Thyroid gland (tissue), 4 donors: ENCODE results near the gene SLC2A1. TPM values are rescaled to one million over a fixed set of nuclear protein-coding genes. Genes with fewer than 3 reads are reported as not detected.

Source experiments
- DNase-seq, 2 donors: peaks; one replicate each; pipeline ENCODE4 v3.0.0-alpha.2; 2019
- H3K27ac ChIP-seq, 3 donors: fragments of 200-600 bp; sonication (generic); 1 replicate in 2 of 3; 2 replicates in 1 of 3; pipeline ENCODE4 v1.5.1; 2016 to 2019; ENCODE audit warnings: mild to moderate bottlenecking in 1 of 3, moderate library complexity in 1 of 3
- H3K27me3 ChIP-seq: fragments of 200-600 bp; sonication (generic); one replicate; pipeline ENCODE4 v1.5.1; 2019
- H3K36me3 ChIP-seq, 2 donors: fragments of 200-600 bp; sonication (generic); one replicate each; pipeline ENCODE4 v1.5.1; 2016 to 2019
- H3K4me1 ChIP-seq, 2 donors: fragments of 200-600 bp; sonication (generic); one replicate each; pipeline ENCODE4 v1.5.1; 2017 to 2019
- H3K4me3 ChIP-seq, 3 donors: fragments of 200-600 bp; sonication (generic); replicated peaks in 1 of 3; 1 replicate in 2 of 3; 2 replicates in 1 of 3; pipeline ENCODE4 v1.5.1; 2016; ENCODE audit warnings: mild to moderate bottlenecking in 1 of 3
- H3K9me3 ChIP-seq: fragments of 200-600 bp; sonication (generic); one replicate; pipeline ENCODE4 v1.5.1; 2017
- POLR2A ChIP-seq, 2 donors: fragments of 450-650 bp; IDR thresholded peaks; one replicate each; pipeline ENCODE4 v1.6.1; 2017; ENCODE audit warnings: antibody characterized with exemption in 2 of 2, mild to moderate bottlenecking in 2 of 2, moderate library complexity in 1 of 2
- WGBS, 2 donors: methylation state at CpG; one replicate each; pipeline ENCODE4 v1.1.5; 2017; 5-methylcytosine and 5-hydroxymethylcytosine counted together
- intact Hi-C: fragments of 100-400 bp; cut with DNase I; formaldehyde crosslinking; loops from one replicate; pipeline ENCODE4 v1.15.1; 2023
- total RNA-seq, 4 donors: library from RNA; depleted of rRNA; stranded (reverse); fragments of >200 nt; gene quantifications; one replicate each; pipeline ENCODE4 v1.2.3, GENCODE V29; 2016
- TF ChIP-seq, protein P1 (sequence below), 6 experiments: fragments of 200-600 bp in 3 of 6; fragments of 450-650 bp in 3 of 6; sonication (generic) in 3 of 6; IDR thresholded peaks; one replicate each; pipeline ENCODE4 v1.5.1; 2016 to 2019; ENCODE audit warnings: antibody characterized with exemption in 6 of 6, mild to moderate bottlenecking in 2 of 6, inconsistent platforms in 1 of 6, moderate library complexity in 1 of 6

SLC2A1 gene
- total RNA-seq, 4 donors from 2014 or later: 15.0 to 208 (median 91.4) TPM

DNA sequence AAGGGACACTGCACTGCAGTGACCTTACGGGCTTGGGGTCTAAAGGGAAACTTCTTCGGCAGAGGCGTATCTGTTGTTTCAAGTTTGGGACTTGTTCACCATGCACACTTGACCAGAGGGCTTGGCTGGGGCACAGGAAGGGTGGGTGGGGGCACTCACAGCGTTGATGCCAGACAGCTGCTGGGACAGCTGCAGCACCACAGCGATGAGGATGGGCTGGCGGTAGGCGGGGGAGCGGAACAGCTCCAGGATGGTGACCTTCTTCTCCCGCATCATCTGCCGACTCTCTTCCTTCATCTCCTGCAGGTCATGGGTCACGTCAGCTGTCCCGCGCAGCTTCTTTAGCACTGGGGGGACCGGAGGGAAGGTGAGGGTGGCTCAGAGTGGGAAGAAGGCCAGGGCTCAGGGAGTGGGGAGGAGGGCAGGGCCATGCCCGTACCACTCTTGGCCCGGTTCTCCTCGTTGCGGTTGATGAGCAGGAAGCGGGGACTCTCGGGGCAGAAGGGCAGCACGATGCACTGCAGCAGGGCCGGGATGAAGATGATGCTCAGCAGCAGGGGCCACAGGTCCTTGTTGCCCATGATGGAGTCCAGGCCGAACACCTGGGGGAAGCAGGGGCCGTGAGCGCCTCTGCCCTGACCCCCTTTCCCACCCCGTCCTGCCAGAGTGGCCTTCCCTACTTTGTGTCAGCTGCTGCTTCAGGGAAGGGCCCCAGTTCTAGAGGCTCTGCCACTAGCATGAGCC is 29.1 kb downstream of the SLC2A1 start:
- peaks cover 27 to 34% of the 10 kb centered on the region in 2 donors for H3K4me1 ChIP-seq
- H3K27me3 ChIP-seq: no peaks in the 10 kb centered on the region
- H3K36me3 ChIP-seq: peaks cover 0 to 9% of the 10 kb centered on the region in 2 donors
- TF ChIP-seq, protein P1, sequence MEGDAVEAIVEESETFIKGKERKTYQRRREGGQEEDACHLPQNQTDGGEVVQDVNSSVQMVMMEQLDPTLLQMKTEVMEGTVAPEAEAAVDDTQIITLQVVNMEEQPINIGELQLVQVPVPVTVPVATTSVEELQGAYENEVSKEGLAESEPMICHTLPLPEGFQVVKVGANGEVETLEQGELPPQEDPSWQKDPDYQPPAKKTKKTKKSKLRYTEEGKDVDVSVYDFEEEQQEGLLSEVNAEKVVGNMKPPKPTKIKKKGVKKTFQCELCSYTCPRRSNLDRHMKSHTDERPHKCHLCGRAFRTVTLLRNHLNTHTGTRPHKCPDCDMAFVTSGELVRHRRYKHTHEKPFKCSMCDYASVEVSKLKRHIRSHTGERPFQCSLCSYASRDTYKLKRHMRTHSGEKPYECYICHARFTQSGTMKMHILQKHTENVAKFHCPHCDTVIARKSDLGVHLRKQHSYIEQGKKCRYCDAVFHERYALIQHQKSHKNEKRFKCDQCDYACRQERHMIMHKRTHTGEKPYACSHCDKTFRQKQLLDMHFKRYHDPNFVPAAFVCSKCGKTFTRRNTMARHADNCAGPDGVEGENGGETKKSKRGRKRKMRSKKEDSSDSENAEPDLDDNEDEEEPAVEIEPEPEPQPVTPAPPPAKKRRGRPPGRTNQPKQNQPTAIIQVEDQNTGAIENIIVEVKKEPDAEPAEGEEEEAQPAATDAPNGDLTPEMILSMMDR (IDR thresholded peaks at IDR 0.05): no peak
- TF ChIP-seq POLR2A (IDR thresholded peaks at IDR 0.05): no peak
- 90% methylated on average over 25 to 26 of the region's 26 CpGs for WGBS, 2 donors
- no peak overlapping the region for H3K27ac ChIP-seq
- no peaks in the 10 kb centered on the region for H3K9me3 ChIP-seq
- intact Hi-C loops: loop anchor here (5.0 kb wide), 2 partner anchors 33 to 143 kb away; no protein-coding TSS in a partner anchor
- DNase-seq: no peak
- H3K4me3 ChIP-seq: no peak overlapping the region

DNA sequence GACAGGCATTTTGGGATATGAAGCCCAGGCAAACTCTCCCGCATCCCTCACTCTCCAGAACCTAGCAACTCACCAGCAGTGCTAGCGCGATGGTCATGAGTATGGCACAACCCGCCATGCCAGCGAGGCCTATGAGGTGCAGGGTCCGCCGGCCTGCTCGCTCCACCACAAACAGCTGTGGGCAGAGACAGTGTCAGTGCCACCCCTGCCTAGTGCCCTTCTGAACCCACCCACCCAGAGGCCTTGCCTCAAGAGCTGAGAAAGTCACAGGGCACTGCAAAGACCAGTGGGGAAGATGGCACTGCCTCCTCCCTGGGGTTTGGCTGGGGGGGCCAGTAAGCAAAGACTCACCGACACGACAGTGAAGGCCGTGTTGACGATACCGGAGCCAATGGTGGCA is 29.8 kb downstream of the SLC2A1 start:
- TF ChIP-seq, protein P1 (IDR thresholded peaks at IDR 0.05): no peak
- no peak for TF ChIP-seq POLR2A (IDR thresholded peaks at IDR 0.05)
- H3K27me3 ChIP-seq: no peaks in the 10 kb centered on the region
- no peak for DNase-seq
- H3K4me1 ChIP-seq: peaks cover 22 to 31% of the 10 kb centered on the region in 2 donors
- WGBS, 2 donors: 89 to 99% methylated on average over 9 to 10 of the region's 13 CpGs
- H3K4me3 ChIP-seq: no peak overlapping the region
- H3K36me3 ChIP-seq: peaks cover 0 to 9% of the 10 kb centered on the region in 2 donors
- H3K9me3 ChIP-seq: no peaks in the 10 kb centered on the region
- H3K27ac ChIP-seq: no peak overlapping the region
- intact Hi-C loops: loop anchor here (5.0 kb wide), 2 partner anchors 33 to 143 kb away; no protein-coding TSS in a partner anchor

DNA sequence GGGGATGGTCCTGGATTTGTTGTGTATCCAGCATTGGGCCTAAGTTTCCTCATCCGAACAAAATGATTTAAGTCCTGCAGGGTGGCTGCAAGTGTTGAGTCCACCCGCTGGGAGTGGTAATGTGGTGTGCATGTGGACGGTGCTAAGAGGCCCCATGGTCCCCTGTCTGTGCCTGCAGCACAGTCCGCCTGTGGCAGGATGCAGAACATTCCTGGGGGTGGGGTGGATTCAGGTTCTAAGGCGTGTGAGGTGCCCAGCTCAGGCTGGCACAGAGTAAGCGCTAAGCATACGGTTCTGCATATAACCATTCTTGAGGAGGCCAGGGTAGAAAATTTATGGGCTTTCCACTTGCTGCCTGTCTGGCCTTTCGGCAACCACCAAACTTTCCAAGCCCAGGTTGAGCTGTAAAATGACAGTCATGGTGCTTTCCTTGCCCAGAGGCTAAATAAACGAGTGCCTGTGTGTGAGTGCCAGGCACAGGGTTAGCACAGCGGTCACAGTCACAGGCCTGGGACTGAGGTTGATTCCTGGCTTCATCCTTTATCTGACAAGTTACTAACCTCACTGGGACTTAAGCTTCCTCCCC is 30.7 kb downstream of the SLC2A1 start:
- Histone ChIP-seq H3K27ac (no peak overlapping the region), H3K27me3 (no peaks in the 10 kb centered on the region), H3K9me3 (no peaks in the 10 kb centered on the region), H3K4me1 (peaks cover 19 to 26% of the 10 kb centered on the region in 2 donors), H3K36me3 (peaks cover 0 to 9% of the 10 kb centered on the region in 2 donors), H3K4me3 (no peak overlapping the region)
- intact Hi-C loops: loop anchor here (5.0 kb wide), 2 partner anchors 34 to 144 kb away; no protein-coding TSS in a partner anchor
- TF ChIP-seq, protein P1 (IDR thresholded peaks at IDR 0.05): no peak
- TF ChIP-seq POLR2A (IDR thresholded peaks at IDR 0.05): no peak
- DNase-seq: no peak
- WGBS, 2 donors: 89 to 90% methylated on average over 10 of the region's 10 CpGs

DNA sequence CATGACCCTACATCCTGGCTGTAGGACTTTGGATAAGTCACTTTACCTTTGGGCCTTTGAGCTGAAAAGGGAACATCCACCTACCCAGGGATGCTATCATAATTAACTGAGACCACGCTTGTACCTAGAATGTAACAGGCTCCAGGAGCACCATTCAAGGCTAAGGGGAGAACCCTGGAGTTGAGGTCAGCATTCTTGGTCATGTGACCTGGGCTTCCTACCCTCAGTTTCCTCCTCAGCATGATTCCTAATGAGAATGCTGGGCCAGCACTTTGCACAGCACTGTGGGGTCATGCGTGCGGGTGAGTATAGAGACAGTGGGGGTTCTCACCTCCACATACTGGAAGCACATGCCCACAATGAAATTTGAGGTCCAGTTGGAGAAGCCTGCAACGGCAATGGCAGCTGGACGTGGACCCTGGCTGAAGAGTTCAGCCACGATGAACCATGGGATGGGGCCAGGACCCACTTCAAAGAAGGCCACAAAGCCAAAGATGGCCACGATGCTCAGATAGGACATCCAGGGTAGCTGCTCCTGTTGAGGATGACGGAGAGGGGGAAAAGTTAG is 31.3 kb downstream of the SLC2A1 start:
- WGBS, 2 donors: 95 to 98% methylated on average over 7 to 8 of the region's 8 CpGs
- DNase-seq: no peak
- peaks cover 17 to 19% of the 10 kb centered on the region in 2 donors for H3K4me1 ChIP-seq
- TF ChIP-seq, protein P1 (IDR thresholded peaks at IDR 0.05): no peak
- TF ChIP-seq POLR2A (IDR thresholded peaks at IDR 0.05): no peak
- H3K27ac ChIP-seq: no peak overlapping the region
- H3K36me3 ChIP-seq: peaks cover 0 to 9% of the 10 kb centered on the region in 2 donors
- H3K9me3 ChIP-seq: no peaks in the 10 kb centered on the region
- H3K4me3 ChIP-seq: no peak overlapping the region
- no peaks in the 10 kb centered on the region for H3K27me3 ChIP-seq
- intact Hi-C loops: loop anchor here (5.0 kb wide), 2 partner anchors 35 to 145 kb away; no protein-coding TSS in a partner anchor
